ENCODE measurements around the gene PIMREG.
"Not testable (repeated sequence)": the region's sequence is repeated elsewhere in the genome, so short reads cannot be mapped to it uniquely, and the experiment has no call there.

Gene PIMREG

DNA sequence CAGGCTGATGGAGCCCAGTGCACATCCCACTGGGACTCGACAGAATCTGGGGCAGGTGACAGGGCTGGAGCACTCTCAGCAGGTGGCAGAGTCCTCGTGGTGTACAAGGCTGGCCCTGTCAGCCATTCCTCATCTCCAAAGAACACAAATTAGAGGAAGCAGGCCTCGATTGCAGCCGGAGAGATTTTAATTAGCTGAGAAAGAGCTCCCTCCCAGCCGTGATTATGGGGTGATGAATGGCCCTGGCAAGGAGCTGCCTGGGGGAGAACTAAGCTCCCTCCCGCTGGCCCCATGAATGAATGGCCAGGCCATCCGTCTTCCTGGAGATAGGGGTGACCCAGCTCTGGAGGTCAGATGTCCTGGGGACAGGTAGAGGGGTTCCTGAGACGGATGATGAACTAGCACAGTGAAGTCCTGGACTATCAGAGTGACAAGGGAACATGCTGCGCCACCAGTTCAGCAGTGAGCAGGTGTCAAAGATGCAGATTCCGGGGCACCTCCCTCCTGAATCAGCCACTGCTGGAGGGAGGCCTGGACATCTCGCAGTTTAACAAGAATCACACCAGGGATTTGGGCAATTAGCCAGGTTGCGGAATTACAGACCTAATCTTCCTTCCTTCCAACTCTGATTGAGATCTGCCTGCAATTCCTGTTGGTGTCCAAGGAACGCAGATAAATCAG is 35.5 kb downstream of the PIMREG start:
- no peak for DNase-seq

DNA sequence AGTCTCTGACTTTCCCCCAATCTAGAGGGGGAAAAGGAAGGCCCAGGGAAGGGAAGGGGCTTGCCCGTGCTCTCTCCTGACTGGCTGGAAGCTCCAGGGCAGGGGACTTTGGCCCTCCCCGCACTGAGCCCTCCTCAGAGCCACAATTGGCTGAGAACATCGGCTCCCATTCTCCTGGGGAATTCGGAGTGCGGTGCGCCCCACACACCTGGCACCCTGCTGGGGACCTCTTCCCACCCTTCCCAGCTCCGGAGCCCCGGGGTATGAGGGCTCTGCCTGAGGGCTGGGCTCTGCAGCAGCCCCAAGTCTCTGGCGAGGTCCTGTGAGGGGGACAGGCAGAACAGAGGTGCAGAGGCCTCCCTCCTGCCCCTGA is 36.0 kb downstream of the PIMREG start:
- DNase-seq = no peak

DNA sequence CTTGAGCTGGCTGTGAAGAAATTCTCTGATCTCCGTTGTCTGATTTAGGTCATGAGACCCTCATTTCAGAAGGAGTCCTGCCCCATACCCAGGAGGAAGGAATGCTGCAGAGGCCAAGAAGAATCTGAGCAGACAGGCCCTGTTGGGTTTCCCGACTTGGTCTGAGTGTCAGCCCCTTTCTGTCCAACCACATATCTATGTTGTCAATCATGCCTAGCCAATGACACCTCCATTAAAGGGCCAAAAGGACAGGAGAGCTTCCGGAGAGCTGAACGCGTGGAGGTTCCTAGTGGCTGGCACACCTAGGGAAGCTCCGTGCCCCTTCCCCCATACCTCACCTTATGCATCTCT is 37.8 kb downstream of the PIMREG start:
- no peak for DNase-seq

DNA sequence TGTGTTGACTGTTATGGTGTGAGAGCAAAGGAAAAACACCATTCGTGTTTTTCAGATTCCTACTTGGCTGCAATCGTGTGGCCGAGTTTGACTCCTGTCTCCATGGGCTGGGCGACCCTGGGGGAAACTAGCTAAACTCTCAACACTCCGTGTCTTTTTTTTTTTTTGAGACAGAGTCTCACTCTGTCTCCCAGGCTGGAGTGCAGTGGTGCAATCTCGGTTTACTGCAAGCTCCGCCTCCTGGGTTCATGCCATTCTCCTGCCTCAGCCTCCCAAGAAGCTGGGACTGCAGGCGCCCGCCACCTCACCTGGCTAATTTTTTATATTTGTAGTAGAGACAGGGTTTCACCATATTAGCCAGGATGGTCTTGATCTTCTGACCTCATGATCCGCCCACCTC is 38.5 kb downstream of the PIMREG start:
- not testable (repeated sequence) for DNase-seq

DNA sequence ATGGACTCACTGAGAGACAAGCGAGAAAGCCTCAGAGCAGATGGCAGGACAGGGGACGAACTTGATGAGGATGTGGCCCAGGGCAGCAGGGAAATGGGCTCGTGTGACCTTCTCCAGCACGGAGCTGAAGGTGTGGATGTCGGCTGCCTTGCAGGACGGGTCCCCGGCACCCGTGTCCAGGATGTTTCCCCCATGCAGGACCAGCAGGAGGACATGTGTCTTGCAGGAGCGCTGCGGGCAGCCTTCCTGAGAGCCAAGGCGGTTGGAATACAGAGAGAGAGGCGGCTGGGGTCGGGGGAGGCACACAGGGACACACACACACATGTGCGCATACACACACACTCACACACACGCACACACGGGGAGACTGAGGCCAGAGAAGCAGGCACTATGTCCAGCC is 39.3 kb downstream of the PIMREG start:
- no peak for DNase-seq

DNA sequence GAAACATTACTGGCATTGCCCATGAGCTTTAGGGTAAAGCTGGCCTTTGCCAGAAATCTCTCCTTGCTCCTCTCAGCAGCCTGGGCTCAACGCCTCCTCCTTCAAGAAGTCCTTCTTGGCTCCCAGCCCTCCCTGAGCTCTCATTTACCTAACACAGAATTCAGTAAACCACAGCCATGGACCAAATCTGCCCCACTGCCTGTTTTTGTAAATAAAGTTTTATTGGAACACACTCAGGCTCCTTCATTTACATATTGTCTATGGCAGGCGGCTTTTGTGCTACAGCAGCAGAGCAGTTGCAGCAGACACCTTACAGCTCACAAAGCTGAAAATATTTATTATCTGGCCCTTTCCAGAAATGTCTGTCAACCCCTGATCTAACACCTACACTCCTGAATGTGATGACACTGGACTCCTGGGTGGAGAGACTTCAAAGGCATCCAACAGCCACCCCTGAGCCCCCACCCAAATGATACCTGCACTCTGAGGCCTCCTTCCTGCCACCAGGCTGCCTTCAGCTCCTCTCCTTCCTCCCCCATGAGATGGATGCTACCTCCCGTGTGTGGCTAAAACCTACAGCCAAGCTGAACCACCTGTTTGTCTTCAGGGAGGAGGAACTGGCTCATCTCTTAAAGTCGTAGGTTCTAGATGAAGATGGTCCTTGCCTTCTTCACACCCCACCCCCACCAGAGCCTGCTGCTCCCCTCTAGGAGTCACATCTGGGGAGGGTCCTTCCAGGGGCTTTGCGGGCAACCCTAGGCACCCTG is 41.6 kb downstream of the PIMREG start:
- DNase-seq = no peak

DNA sequence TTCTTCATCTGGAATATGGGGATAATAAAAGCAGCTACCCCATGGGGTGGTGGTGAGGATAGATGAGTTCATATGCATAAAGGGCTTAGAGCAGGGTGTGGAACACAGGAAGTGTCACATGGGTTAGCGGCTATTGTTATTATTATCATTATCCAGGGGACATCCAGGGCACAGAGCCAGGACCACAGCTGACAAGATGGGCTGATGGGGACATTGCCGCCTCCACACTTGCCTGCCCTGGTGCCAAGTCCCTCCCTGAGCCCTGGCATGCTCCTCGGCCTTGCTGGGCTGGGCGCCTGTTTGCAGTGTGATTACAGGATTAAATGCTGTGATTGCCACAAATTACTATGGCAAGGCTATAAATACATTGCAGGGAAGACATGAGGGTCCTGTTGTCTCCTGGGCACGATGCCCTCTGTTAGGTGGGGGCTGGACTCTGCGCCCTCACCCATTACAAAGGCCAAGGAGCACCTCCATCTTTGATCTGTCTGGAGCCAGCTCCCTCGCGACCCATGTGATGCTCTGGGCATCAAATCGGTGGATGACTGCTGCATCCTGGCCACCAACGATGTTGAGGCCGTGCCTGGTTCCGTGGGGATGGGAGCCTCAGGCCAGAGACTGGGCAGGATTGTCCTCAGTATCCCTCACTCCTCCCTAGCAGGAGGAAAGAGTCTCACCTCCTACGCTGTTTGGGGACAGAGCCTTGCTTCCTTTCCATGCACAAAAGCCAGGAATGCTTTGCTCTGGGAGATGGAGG is 43.2 kb downstream of the PIMREG start:
- DNase-seq = no peak

DNA sequence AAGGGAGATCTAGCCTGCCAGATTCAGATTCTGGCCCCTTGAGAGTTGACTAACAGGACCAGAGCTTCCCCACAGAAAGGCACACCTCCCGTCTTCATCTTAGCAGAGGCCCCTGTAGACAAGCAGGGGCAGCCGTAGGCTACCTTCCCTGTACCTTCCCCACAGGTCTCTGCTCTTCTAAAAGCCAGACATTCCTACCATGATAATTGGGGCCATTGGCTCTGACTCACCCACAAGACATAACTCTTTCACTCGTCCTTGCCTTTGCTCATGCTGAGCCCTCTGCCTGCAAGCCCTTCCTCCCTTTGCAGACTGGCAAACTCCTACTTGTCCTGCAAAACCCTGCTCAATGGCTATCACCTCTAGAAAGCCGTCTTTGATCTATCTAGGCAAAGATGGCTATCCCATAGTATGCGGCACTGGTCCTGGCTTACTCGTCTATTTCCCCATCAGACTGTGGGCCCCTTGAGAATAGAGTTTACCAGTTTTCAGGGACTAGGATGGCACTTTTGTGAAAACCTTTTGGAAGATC is 43.8 kb downstream of the PIMREG start:
- no peak for DNase-seq

DNA sequence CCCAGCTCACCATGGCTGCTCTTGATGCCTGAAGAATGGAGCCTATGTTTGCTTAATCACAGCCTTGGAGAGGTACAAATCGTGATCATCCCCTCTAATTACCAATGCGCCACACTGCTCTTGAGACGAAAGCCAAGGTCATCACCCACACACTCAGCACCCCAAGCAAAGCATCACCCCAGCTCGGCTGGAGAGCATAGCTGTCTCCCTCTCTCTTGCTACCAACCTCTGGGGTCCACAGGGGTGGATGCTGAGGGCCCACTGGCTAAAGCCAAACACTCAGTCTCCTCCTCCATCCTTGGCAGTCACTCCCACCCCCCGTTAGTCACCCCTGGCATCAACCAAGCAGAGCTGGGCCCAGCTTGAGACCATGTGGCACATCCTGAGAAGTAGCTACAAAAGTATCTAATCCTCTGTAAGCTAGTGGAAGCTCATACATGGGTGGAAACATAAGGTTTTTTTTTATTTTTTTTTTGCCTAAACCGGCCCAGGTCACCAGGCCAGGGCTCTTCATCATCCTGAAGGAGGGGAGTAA is 44.8 kb downstream of the PIMREG start:
- DNase-seq = no peak

- DNase-seq = no peak
Measured at GRCh38 chr17:6491071-6491700, 46.9 kb downstream of the PIMREG start.

DNA sequence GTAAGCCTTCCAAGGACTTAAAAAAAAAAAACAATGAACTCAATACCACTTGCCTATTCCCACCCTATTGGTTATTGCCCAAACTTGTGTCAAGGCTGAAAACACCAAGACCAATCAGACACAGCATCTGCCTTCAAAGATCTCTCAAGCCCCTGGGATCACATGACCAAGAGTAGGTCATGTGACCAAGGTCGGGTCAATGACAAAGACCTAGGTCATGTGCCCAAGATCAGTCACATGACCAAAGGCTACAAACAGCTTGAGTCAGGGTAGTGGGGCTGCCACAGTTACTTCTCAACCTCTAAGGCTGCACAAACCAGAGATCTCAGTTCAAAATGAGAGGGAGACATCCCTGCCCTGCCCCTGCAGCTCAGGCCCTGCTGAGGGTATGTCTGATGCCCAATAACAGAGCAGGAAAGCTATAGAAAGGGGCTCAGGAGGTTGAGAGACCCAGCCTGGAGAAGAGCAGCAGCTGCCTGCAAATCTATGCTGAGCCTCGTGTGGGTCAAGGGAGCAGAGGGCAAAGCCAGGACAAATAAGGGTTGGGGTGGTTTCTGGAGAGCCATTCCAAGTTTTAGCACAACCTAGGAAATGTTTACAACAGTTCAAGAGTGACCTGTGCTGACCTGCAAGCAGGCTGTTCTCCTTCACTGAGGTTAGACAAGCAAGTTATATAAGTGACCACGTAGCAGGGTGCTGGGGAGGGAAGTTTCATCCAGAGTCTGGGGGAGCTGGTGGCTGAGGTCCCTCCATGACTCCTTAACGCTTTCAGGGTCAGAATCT is 48.8 kb downstream of the PIMREG start:
- DNase-seq = no peak

- DNase-seq = no peak
Measured at GRCh38 chr17:6494239-6494941, 50.1 kb downstream of the PIMREG start.

DNA sequence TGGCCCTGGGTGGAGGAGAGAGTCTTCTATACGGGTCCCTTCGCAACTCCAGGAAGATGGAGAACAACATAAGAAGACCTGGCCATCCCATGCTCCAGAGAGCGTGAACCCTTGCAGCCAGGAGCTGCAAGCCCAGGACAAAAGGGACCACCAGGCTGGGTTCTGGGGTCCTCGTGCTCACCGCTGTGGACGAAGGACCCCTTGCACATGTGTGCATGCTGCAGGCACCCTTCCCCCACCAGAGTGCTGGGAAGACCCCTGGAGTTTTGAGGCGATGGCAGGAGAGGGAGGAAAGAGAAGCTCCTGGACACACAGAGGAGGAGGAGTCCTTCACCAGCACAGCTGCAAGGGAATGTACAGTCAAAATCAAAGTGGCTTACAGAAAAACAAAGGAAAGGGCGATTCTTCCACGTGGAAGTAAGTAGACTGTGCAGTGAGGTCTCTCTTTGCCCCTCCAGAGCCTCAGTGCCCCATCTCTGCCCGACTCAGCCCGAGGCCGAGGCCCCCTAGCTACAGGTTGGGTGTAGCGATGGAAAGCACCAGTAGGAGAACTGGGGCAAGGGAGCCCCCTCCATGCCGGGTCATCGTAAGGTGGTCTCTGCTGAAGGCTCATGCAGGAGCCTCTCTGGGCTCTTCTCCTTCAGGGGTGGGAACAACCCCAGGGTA is 51.3 kb downstream of the PIMREG start:
- no peak for DNase-seq

GRCh38 chr17:6496116-6496481 is 51.8 kb downstream of the PIMREG start:
- DNase-seq = no peak

DNA sequence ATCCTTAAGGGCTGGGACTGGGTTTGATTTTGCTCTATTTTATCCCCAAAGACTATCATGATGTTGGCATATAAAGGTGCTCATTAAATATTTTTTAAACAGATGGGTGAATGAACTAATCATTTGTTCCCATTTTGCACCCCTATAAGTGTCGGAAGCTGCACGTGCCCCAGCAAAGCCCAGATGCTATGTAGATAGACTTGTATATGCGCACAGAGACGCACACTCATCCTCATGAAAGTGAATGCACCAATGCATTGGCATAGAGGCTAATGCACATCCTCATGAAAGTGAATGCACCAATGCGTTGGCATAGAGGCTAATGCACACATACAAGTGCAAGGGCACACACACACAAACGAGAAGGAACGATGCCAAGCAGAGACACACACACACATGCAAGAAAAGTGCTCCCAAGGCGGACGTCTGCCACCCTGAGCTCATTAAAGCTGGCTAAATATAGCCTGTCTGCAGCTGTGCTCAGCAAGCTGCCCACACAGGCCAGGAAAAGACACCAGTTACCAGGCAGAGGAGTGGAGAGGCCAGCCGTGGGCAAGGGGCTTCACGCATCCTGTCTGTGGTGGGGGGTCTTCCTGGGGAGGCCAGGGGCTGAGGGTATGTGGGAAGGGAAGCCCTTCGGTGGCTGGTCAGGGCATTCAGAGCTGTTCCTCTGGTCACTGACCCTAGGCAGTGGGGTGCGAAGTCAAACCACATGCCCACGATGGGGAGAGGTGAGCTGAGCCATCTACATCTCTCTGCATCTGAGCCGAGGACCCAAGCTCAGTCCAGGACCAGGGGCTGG is 52.6 kb downstream of the PIMREG start:
- no peak for DNase-seq

GRCh38 chr17:6497496-6498221 is 53.4 kb downstream of the PIMREG start:
- DNase-seq = no peak

DNA sequence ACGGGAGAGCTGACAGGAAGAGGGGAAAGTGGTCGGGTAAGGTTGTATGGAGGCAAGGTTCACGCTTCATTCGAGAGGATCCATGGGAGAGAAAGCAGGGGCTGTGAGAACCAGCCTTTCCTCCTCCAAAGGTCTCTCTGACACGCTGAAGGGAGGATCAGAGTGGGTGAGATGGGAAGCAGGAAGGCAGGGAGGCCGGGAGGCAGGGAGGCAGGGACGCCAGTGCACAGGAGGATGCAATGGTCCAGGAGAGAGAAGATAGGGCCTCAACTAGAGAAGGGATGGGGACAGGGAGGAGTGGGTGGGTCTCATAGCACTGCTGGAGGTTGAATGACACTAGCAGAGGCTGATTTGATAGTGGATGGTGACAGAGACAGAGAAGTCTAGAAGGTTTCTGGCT is 54.1 kb downstream of the PIMREG start:
- no peak for DNase-seq

- DNase-seq = no peak
Measured at GRCh38 chr17:6498901-6499540, 54.8 kb downstream of the PIMREG start.

Measured in kidney glomerular epithelial cell (primary cell).